Activated CD8-positive, alpha-beta memory T cell treated with anti-CD3 and anti-CD28 coated beads, Interleukin-2, amount 50 U/mL, for 1 hour (primary cell): Measurements from ENCODE around the gene L1CAM.

Experiments used
- DNase-seq: peaks from one replicate; pipeline ENCODE4 v3.0.0-alpha.2; 2020; ENCODE audit errors: extremely low read depth

The L1CAM gene

GRCh38 chrX:153922932-153923857 lies 37.2 kb upstream of the L1CAM start:
- no peak for DNase-seq

- no peak for DNase-seq
Measured at GRCh38 chrX:153921511-153922446, 35.8 kb upstream of the L1CAM start.

- DNase-seq = no peak
Measured at GRCh38 chrX:153921070-153921469, 35.1 kb upstream of the L1CAM start.

- no peak for DNase-seq
Measured at GRCh38 chrX:153920546-153920945, 34.6 kb upstream of the L1CAM start.

GRCh38 chrX:153919281-153919680 lies 33.3 kb upstream of the L1CAM start:
- DNase-seq = no peak

- no peak for DNase-seq
Measured at GRCh38 chrX:153917869-153918268, 31.9 kb upstream of the L1CAM start.

GRCh38 chrX:153913701-153914100 lies 27.7 kb upstream of the L1CAM start:
- no peak for DNase-seq

- no peak for DNase-seq
Measured at GRCh38 chrX:153913211-153913610, 27.2 kb upstream of the L1CAM start.

GRCh38 chrX:153911798-153912197 lies 25.8 kb upstream of the L1CAM start:
- DNase-seq = no peak

GRCh38 chrX:153910446-153910845 lies 24.5 kb upstream of the L1CAM start:
- no peak for DNase-seq

- DNase-seq = no peak
Measured at GRCh38 chrX:153909980-153910360, 24.0 kb upstream of the L1CAM start.

GRCh38 chrX:153909024-153909979 lies 23.3 kb upstream of the L1CAM start:
- no peak for DNase-seq

- no peak for DNase-seq
Measured at GRCh38 chrX:153908219-153908860, 22.4 kb upstream of the L1CAM start.

- DNase-seq = no peak
Measured at GRCh38 chrX:153907456-153907855, 21.5 kb upstream of the L1CAM start.

GRCh38 chrX:153906126-153906917 lies 20.3 kb upstream of the L1CAM start:
- no peak for DNase-seq

GRCh38 chrX:153905481-153906095 lies 19.6 kb upstream of the L1CAM start:
- DNase-seq = no peak

GRCh38 chrX:153903991-153904957 lies 18.3 kb upstream of the L1CAM start, which contains the start of gene AVPR2:
TSS of gene AVPR2 (plus strand) at chrX:153904673. CDS start at chrX:153905146, 473 bp downstream.
- DNase-seq = no peak

- no peak for DNase-seq
Measured at GRCh38 chrX:153903238-153903980, 17.4 kb upstream of the L1CAM start.
